Fibroblast of mammary gland (primary cell): ENCODE measurements around the gene SLC38A2.

Experiments used
- DNase-seq: peaks from one replicate; pipeline ENCODE4 v3.0.0-alpha.2; 2010; ENCODE audit warnings: low read depth
- H3K4me3 ChIP-seq: 2 replicates; pipeline ENCODE4 v1.5.1; 2011; ENCODE audit warnings: low read depth, mild to moderate bottlenecking, low read length, moderate library complexity; ENCODE audit not compliant: control insufficient read depth
- CTCF ChIP-seq: conservative IDR thresholded peaks from 2 replicates; pipeline ENCODE4 v1.5.1; 2011; ENCODE audit warnings: low read depth, low read length, inconsistent platforms; ENCODE audit not compliant: control insufficient read depth, insufficient read depth

The SLC38A2 gene

GRCh38 chr12:46351886-46352650, 20.5 kb downstream of the SLC38A2 start:
- TF ChIP-seq CTCF = no peak

GRCh38 chr12:46351138-46351537, 21.4 kb downstream of the SLC38A2 start:
- TF ChIP-seq CTCF = no peak
- no peak for DNase-seq
- H3K4me3 ChIP-seq = no peak overlapping the region

More at GRCh38 chr12:46351886-46352650, 20.5 kb downstream of the SLC38A2 start:
- DNase-seq = no peak
- H3K4me3 ChIP-seq = no peak overlapping the region

- no peak overlapping the region for H3K4me3 ChIP-seq
- no peak for DNase-seq
- no peak for TF ChIP-seq CTCF
These were observed 23.3 kb downstream of the SLC38A2 start for GRCh38 chr12:46349253-46349652.

GRCh38 chr12:46343118-46343852, 29.3 kb downstream of the SLC38A2 start:
- no peak overlapping the region for H3K4me3 ChIP-seq
- TF ChIP-seq CTCF = no peak
- DNase-seq = no peak

- H3K4me3 ChIP-seq = no peak overlapping the region
- peak; percentile 46 for TF ChIP-seq CTCF
- DNase-seq = peak; percentile 50
These were observed 30.0 kb downstream of the SLC38A2 start for GRCh38 chr12:46342562-46343033.

- no peak for DNase-seq
- no peak overlapping the region for H3K4me3 ChIP-seq
- no peak for TF ChIP-seq CTCF
These were observed 33.5 kb downstream of the SLC38A2 start for GRCh38 chr12:46339051-46339450.
